GM12875 (cell line): ENCODE results near the gene OLFM2.

ENCODE experiments used
- H3K4me3 ChIP-seq: one replicate; pipeline ENCODE4 v1.5.1; 2011; ENCODE audit warnings: low read depth, low read length, control low read depth
- TF ChIP-seq, protein P1 (sequence below): IDR thresholded peaks from 2 replicates; pipeline ENCODE4 v1.5.1; 2011; ENCODE audit warnings: low read depth, mild to moderate bottlenecking, control low read depth, inconsistent platforms, low read length, moderate library complexity, borderline replicate concordance; ENCODE audit not compliant: insufficient read depth

Gene OLFM2

DNA sequence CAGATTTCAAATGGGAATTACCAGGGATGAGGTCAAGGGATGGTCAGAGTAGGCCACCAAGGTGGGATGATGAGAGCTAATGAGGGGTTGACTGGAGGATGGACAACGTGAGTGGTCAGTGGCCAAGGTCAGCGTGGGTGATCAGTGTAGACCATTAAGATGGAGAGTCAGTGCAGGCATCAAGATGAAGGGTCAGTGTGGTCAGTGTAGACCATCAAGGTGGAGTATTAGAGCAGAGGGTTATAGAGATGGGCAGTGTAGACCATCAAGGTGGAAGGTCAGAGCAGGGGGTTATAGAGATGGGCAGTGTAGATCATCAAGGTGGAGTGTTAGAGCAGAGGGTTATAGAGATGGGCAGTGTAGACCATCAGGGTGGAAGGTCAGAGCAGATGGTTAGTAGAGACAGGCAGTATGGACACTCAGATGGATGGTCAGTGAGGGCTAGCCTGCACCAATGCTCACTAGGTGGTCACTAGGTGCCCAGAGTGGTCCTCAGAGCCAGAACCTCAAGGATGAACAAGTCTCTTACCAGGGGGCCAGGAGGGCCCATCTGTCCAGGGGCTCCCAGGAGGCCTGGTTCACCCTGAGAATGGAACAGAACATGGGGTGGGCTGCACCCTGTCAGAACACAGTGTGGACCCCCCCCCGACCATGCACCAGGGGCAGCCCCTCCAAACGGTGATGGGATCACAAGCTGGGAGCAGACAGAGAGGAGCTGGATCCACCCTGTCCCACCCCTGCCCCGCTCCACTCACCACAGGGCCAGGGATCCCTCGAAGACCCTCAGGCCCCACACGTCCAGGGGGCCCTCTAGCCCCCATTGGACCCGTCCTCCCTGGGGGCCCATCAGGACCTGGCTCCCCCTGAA lies 32.7 kb upstream of the OLFM2 start:
- TF ChIP-seq, protein P1, sequence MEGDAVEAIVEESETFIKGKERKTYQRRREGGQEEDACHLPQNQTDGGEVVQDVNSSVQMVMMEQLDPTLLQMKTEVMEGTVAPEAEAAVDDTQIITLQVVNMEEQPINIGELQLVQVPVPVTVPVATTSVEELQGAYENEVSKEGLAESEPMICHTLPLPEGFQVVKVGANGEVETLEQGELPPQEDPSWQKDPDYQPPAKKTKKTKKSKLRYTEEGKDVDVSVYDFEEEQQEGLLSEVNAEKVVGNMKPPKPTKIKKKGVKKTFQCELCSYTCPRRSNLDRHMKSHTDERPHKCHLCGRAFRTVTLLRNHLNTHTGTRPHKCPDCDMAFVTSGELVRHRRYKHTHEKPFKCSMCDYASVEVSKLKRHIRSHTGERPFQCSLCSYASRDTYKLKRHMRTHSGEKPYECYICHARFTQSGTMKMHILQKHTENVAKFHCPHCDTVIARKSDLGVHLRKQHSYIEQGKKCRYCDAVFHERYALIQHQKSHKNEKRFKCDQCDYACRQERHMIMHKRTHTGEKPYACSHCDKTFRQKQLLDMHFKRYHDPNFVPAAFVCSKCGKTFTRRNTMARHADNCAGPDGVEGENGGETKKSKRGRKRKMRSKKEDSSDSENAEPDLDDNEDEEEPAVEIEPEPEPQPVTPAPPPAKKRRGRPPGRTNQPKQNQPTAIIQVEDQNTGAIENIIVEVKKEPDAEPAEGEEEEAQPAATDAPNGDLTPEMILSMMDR: no peak
- no peak overlapping the region for H3K4me3 ChIP-seq

GRCh38 chr19:9967326-9967725 lies 31.0 kb upstream of the OLFM2 start:
- TF ChIP-seq, protein P1: no peak
- no peak overlapping the region for H3K4me3 ChIP-seq

DNA sequence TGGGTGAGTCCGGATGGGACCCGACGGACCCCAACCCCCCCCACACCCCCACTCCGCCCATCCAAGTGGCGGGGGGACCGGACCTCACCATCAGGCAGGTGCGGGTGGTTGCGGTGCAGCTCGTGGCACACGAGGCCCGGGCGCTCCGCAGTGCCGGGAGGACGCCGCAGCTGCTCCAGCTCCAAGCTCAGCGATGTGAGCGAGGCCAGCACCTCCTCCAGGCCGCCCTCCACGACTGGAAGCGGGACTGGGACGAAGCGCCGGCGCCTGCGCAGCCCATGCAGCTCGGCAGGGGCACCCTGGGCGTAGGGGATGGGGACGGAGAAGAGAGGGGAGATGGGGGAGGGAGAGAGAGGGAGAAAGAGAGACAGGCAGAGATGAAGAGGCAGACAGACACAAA lies 30.1 kb upstream of the OLFM2 start:
- TF ChIP-seq, protein P1: no peak
- no peak overlapping the region for H3K4me3 ChIP-seq

GRCh38 chr19:9966024-9966423 lies 29.7 kb upstream of the OLFM2 start:
- no peak overlapping the region for H3K4me3 ChIP-seq
- TF ChIP-seq, protein P1: no peak

GRCh38 chr19:9962623-9963290 lies 26.4 kb upstream of the OLFM2 start:
- TF ChIP-seq, protein P1: no peak

GRCh38 chr19:9961103-9961502 lies 24.8 kb upstream of the OLFM2 start:
- TF ChIP-seq, protein P1: no peak
- H3K4me3 ChIP-seq: no peak overlapping the region

More at GRCh38 chr19:9962623-9963290, 26.4 kb upstream of the OLFM2 start:
- H3K4me3 ChIP-seq: no peak overlapping the region
